CD4-positive, alpha-beta T cell (primary cell): ENCODE results near the gene UQCRC2. TPM values are rescaled to one million over a fixed set of nuclear protein-coding genes. Genes with fewer than 3 reads are reported as not detected.

Source experiments
- ATAC-seq: fragments of 200-7000 bp; cut with Tn5 transposase; one replicate; pipeline ENCODE4 v1.10.0; 2022; ENCODE audit warnings: mild to moderate bottlenecking; ENCODE audit not compliant: poor library complexity
- CTCF ChIA-PET: fragments of 350-600 bp; sonication (Branson Sonifier 250); formaldehyde crosslinking; loops from one replicate; lab custom pipeline; 2021; ENCODE audit warnings: antibody characterized with exemption, inconsistent platforms; lab: Charles Lee
- POLR2A ChIA-PET: fragments of 350-600 bp; sonication (Branson Sonifier 250); formaldehyde crosslinking; loops from one replicate; lab custom pipeline; 2021; ENCODE audit warnings: antibody characterized with exemption, inconsistent platforms; lab: Charles Lee
- DNase-seq, 14 experiments: peaks; one replicate each; pipeline ENCODE4 v3.0.0-alpha.2; 2013 to 2020; ENCODE audit warnings: mixed read lengths in 2 of 14
- H3K27ac ChIP-seq, 2 donors: one replicate each; pipeline versions ENCODE4 v1.5.1 to v1.7.0; 2013; ENCODE audit warnings: low read length in 2 of 2, low read depth in 1 of 2, mild to moderate bottlenecking in 1 of 2
- H3K27me3 ChIP-seq, 2 experiments: 1 replicate in 1 of 2; 2 replicates in 1 of 2; pipeline versions ENCODE4 v1.6.1 to v1.7.0; 2013; ENCODE audit warnings: low read length in 2 of 2, control low read depth in 1 of 2, mild to moderate bottlenecking in 1 of 2, moderate library complexity in 1 of 2; ENCODE audit not compliant: insufficient read depth in 2 of 2, control insufficient read depth in 1 of 2
- H3K36me3 ChIP-seq: one replicate; pipeline ENCODE4 v1.6.1; 2013; ENCODE audit warnings: low read length, control low read depth; ENCODE audit not compliant: insufficient read depth
- H3K4me1 ChIP-seq: one replicate; pipeline ENCODE4 v1.6.1; 2013; ENCODE audit warnings: low read length, control low read depth; ENCODE audit not compliant: insufficient read depth
- H3K4me3 ChIP-seq: one replicate; pipeline ENCODE4 v1.5.1; 2013; ENCODE audit warnings: mild to moderate bottlenecking, low read length, moderate library complexity
- H3K9me3 ChIP-seq, 2 experiments: 1 replicate in 1 of 2; 2 replicates in 1 of 2; pipeline versions ENCODE4 v1.6.1 to v1.7.0; 2013; ENCODE audit warnings: low read length in 2 of 2, mild to moderate bottlenecking in 2 of 2, control low read depth in 1 of 2, moderate library complexity in 1 of 2; ENCODE audit not compliant: control insufficient read depth in 1 of 2, insufficient read depth in 1 of 2
- H3K27ac Mint-ChIP-seq: one replicate; pipeline ENCODE4 v1.8.0; 2020; ENCODE audit warnings: mixed read lengths
- H3K27me3 Mint-ChIP-seq: one replicate; pipeline ENCODE4 v1.8.0; 2021; ENCODE audit warnings: mixed read lengths
- H3K36me3 Mint-ChIP-seq: one replicate; pipeline ENCODE4 v1.8.0; 2021; ENCODE audit warnings: low read depth, mixed read lengths
- H3K4me1 Mint-ChIP-seq: one replicate; pipeline ENCODE4 v1.8.0; 2021; ENCODE audit warnings: low read depth, mixed read lengths
- H3K4me3 Mint-ChIP-seq: one replicate; pipeline ENCODE4 v1.8.0; 2020; ENCODE audit warnings: mild to moderate bottlenecking, mixed read lengths
- H3K9me3 Mint-ChIP-seq: one replicate; pipeline ENCODE4 v1.8.0; 2020; ENCODE audit warnings: mixed read lengths
- CTCF ChIP-seq: fragments of 200-600 bp; IDR thresholded peaks from one replicate; pipeline ENCODE4 v1.8.0; 2022; ENCODE audit warnings: antibody characterized with exemption, mild to moderate bottlenecking
- intact Hi-C, 2 experiments: fragments of 100-400 bp; cut with DNase I in 1 of 2; cut with micrococcal nuclease in 1 of 2; formaldehyde crosslinking; loops; one replicate each; pipeline versions ENCODE4 v1.15.1 to v1.9.0; 2023 to 2025; cut with DNase I, micrococcal nuclease
- total RNA-seq, 174 experiments: library from RNA in 2 of 174; stranded (reverse) in 2 of 174; gene quantifications; one replicate each; pipeline ENCODE4 v1.2.3 and lab custom pipeline; 2021 to 2026

Gene UQCRC2
- total RNA-seq, 2 experiments from 2014 or later: 142 to 146 TPM

- intact Hi-C loops: no loop called here
- no peak overlapping the region for H3K4me3 Mint-ChIP-seq
- CTCF ChIA-PET: no interaction called here
Observed at GRCh38 chr16:21937336-21937829, 15.8 kb upstream of the UQCRC2 start.

GRCh38 chr16:21940570-21940969 is 12.6 kb upstream of the UQCRC2 start:
- no peaks in the 10 kb centered on the region for H3K36me3 Mint-ChIP-seq
- Histone ChIP-seq H3K27ac (no peak overlapping the region), H3K4me1 (no peaks in the 10 kb centered on the region), H3K9me3 (no peaks in the 10 kb centered on the region), H3K27me3 (no peaks in the 10 kb centered on the region), H3K4me3 (no peak overlapping the region), H3K36me3 (peaks cover 9% of the 10 kb centered on the region)
- H3K4me1 Mint-ChIP-seq: peaks cover 5% of the 10 kb centered on the region
- ChIA-PET POLR2A (no interaction called here), CTCF (no interaction called here)
- no peak overlapping the region for H3K27ac Mint-ChIP-seq
- DNase-seq (no peak), ATAC-seq (no peak)
- H3K4me3 Mint-ChIP-seq: no peak overlapping the region
- intact Hi-C loops: no loop called here
- H3K27me3 Mint-ChIP-seq: no peaks in the 10 kb centered on the region
- TF ChIP-seq CTCF: no peak
- no peaks in the 10 kb centered on the region for H3K9me3 Mint-ChIP-seq

More at GRCh38 chr16:21937336-21937829, 15.8 kb upstream of the UQCRC2 start:
- no peak for DNase-seq
- Histone ChIP-seq H3K27me3 (no peaks in the 10 kb centered on the region), H3K4me3 (no peak overlapping the region), H3K36me3 (no peaks in the 10 kb centered on the region), H3K4me1 (peaks cover 9% of the 10 kb centered on the region), H3K27ac (no peak overlapping the region), H3K9me3 (no peaks in the 10 kb centered on the region)
- peaks cover 15% of the 10 kb centered on the region for H3K4me1 Mint-ChIP-seq
- POLR2A ChIA-PET: no interaction called here
- ATAC-seq: no peak
- no peaks in the 10 kb centered on the region for H3K36me3 Mint-ChIP-seq
- TF ChIP-seq CTCF: no peak
- no peaks in the 10 kb centered on the region for H3K27me3 Mint-ChIP-seq
- H3K9me3 Mint-ChIP-seq: no peaks in the 10 kb centered on the region
- H3K27ac Mint-ChIP-seq: no peak overlapping the region

DNA sequence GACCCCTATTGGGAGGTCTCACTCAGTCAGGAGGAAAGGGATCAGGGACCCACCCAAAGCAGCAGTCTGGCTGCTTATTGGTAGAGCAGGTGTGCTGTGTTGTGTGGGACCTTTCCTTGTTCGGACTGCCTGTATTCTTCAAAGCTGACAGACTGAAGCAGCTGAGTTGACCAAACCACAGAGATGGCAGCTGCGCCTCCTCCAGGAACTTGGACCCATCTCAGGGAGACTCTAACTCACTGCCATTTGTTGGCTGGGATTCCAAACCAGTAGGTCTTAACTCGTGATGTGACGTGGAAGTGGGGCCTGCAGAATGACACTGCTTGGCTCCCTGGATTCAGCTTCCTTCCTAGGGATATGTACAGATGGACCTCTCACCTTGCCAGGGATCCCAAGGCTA is 9.6 kb upstream of the UQCRC2 start:
- ChIA-PET POLR2A (interaction anchor here (1.4 kb wide), 1 partner anchor 9 kb away, joined by 5 read pairs; the partner anchor contains the start of gene UQCRC2), CTCF (no interaction called here)
- no peak overlapping the region for H3K27ac Mint-ChIP-seq
- peaks cover 2% of the 10 kb centered on the region for H3K36me3 Mint-ChIP-seq
- H3K9me3 Mint-ChIP-seq: no peaks in the 10 kb centered on the region
- intact Hi-C loops: no loop called here
- Histone ChIP-seq H3K27me3 (no peaks in the 10 kb centered on the region), H3K27ac (no peak overlapping the region), H3K4me1 (peaks cover 8% of the 10 kb centered on the region), H3K36me3 (peaks cover 9% of the 10 kb centered on the region), H3K4me3 (no peak overlapping the region), H3K9me3 (no peaks in the 10 kb centered on the region)
- DNase-seq (no peak), ATAC-seq (no peak)
- no peak for TF ChIP-seq CTCF
- peaks cover 13% of the 10 kb centered on the region for H3K4me1 Mint-ChIP-seq
- no peak overlapping the region for H3K4me3 Mint-ChIP-seq
- no peaks in the 10 kb centered on the region for H3K27me3 Mint-ChIP-seq
